Measurements from ENCODE around the gene PDZD4.

DNA sequence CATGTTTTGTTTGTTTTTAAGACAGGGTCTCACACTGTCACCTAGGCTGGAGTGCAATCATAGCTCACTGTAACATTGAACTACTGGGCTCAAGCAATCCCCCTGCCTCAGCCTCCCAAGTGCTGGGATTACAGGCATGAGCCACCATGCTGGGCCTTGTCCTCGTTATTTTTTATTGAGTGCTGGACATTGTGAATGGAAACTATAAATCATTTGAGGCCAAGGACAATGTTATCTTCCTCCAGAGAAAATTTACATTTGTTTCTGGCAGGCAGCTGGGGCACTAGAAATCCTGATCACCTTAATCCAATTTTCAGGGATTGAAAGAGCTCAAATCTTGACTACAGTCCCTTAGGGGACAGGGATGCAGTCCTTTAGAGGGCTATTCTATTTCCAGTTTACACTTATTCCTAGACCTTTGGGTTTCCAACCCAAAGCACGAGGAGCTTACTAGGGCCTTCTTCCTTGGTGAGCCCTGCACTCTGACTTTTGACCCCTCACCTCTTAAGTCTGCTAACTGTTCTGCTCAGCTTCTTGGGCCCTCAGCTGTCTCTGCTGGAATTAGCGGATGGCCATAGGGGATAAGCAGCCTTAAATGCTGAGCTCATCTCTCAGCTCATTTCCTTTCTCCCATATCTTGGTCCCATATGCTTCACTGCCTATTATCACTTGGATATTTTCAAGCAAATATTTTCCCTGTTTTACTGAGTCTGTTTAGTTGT is 23.0 kb upstream of the PDZD4 start:
- TF ChIP-seq, protein P1, sequence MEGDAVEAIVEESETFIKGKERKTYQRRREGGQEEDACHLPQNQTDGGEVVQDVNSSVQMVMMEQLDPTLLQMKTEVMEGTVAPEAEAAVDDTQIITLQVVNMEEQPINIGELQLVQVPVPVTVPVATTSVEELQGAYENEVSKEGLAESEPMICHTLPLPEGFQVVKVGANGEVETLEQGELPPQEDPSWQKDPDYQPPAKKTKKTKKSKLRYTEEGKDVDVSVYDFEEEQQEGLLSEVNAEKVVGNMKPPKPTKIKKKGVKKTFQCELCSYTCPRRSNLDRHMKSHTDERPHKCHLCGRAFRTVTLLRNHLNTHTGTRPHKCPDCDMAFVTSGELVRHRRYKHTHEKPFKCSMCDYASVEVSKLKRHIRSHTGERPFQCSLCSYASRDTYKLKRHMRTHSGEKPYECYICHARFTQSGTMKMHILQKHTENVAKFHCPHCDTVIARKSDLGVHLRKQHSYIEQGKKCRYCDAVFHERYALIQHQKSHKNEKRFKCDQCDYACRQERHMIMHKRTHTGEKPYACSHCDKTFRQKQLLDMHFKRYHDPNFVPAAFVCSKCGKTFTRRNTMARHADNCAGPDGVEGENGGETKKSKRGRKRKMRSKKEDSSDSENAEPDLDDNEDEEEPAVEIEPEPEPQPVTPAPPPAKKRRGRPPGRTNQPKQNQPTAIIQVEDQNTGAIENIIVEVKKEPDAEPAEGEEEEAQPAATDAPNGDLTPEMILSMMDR (conservative IDR thresholded peaks at IDR 0.05; ENCODE audit: low read depth, low read length): no peak
- TF ChIP-seq EZH2 (IDR thresholded peaks at IDR 0.05; ENCODE audit: low read length, unreplicated experiment) (no peak), EZH2phosphoT487 (IDR thresholded peaks at IDR 0.05; ENCODE audit: borderline replicate concordance, low read length) (no peak)
